ENCODE results near the gene AIF1L. TPM values are rescaled to one million over a fixed set of nuclear protein-coding genes. Genes with fewer than 3 reads are reported as not detected.

Gene AIF1L
- total RNA-seq, 2 donors from 2014 or later = 3.6 to 4.0 TPM

DNA sequence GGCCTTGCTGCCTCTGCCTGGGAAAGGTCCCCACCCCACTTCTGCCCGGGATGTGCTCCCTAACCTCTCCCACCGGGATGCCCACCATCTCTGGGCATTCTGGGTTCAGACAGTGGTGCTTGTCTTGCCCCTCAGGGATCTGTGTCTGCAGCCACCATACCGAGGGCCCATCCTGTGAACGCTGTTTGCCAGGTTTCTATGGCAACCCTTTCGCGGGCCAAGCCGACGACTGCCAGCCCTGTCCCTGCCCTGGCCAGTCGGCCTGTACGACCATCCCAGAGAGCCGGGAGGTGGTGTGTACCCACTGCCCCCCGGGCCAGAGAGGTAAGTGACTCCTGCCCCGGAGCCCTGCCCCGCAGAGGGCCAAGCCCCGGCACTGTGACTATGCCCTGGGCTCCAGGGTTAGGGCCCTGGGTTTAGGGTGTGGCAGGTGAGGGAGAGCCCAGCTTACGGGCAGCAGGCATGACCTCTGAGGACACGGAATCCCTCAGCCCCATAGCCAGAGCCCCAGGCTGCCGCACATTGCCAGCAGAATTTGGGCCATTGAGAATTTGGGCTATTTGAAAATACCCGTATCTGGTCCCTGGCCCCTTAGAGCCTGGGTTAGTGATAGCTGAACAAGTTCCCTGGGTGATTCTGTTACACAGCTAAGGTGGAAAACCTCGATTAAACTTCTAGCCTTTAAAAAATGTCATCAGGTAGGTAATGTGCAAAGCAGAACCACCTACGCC is 35.3 kb upstream of the AIF1L start:
- Histone ChIP-seq H3K4me1 (no peaks in the 10 kb centered on the region), H3K27me3 (no peaks in the 10 kb centered on the region), H3K9me3 (no peaks in the 10 kb centered on the region), H3K27ac (no peak overlapping the region), H3K36me3 (no peaks in the 10 kb centered on the region), H3K4me3 (no peak overlapping the region), H3K9ac (ENCODE audit: low read depth in 2 of 2, low read length in 2 of 2) (no peak overlapping the region)
- no peak for DNase-seq
- intact Hi-C loops (cut with DNase I) = no loop called here
- TF ChIP-seq, protein P1, sequence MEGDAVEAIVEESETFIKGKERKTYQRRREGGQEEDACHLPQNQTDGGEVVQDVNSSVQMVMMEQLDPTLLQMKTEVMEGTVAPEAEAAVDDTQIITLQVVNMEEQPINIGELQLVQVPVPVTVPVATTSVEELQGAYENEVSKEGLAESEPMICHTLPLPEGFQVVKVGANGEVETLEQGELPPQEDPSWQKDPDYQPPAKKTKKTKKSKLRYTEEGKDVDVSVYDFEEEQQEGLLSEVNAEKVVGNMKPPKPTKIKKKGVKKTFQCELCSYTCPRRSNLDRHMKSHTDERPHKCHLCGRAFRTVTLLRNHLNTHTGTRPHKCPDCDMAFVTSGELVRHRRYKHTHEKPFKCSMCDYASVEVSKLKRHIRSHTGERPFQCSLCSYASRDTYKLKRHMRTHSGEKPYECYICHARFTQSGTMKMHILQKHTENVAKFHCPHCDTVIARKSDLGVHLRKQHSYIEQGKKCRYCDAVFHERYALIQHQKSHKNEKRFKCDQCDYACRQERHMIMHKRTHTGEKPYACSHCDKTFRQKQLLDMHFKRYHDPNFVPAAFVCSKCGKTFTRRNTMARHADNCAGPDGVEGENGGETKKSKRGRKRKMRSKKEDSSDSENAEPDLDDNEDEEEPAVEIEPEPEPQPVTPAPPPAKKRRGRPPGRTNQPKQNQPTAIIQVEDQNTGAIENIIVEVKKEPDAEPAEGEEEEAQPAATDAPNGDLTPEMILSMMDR (IDR thresholded peaks at IDR 0.05) = no peak

DNA sequence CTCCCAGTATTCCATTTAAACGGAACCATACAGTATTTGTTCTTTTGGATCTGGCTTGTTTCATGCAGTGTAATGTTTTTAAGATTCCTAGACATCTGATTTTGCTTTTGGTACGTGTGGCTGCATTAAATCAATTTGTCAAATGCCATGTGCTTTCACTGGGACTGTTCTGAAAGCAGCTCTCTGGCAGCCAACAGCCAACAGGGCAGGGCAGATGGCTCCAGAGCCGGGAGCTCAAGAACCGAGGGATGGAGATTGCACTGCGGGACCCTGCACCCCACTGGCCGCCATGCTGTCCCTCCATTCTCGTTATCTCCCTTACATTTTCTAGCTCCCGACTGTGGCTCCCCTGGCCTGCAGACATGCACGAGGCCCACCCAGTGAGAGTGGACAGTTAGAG is 33.4 kb upstream of the AIF1L start:
- no peaks in the 10 kb centered on the region for H3K4me1 ChIP-seq
- H3K9ac ChIP-seq (ENCODE audit: low read depth in 2 of 2, low read length in 2 of 2) = no peak overlapping the region
- no peak overlapping the region for H3K4me3 ChIP-seq
- H3K9me3 ChIP-seq = no peaks in the 10 kb centered on the region
- H3K36me3 ChIP-seq = no peaks in the 10 kb centered on the region
- intact Hi-C loops (cut with DNase I) = no loop called here
- DNase-seq = no peak
- TF ChIP-seq, protein P1 (IDR thresholded peaks at IDR 0.05) = no peak
- H3K27ac ChIP-seq = no peak overlapping the region
- H3K27me3 ChIP-seq = no peaks in the 10 kb centered on the region

DNA sequence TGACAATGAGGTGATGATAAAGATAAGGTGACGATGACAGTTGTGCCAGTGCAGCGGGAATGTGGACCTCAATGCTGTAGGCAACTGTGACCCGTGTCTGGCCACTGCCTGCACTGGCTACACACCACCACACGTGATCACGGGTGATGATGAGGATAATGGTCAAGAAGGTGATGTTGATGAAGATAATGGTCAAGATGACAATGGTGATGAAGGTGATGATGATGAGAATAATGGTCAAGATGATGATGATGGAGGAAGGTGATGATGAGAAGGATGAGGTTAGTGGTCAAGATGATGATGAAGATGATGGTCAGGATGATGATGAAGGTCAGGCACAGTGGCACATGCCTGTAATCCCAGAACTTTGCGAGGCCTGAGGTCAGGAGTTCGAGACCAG is 30.7 kb upstream of the AIF1L start:
- Histone ChIP-seq H3K4me3 (no peak overlapping the region), H3K9me3 (no peaks in the 10 kb centered on the region), H3K27ac (no peak overlapping the region), H3K36me3 (no peaks in the 10 kb centered on the region), H3K9ac (ENCODE audit: low read depth in 2 of 2, low read length in 2 of 2) (no peak overlapping the region), H3K27me3 (no peaks in the 10 kb centered on the region), H3K4me1 (no peaks in the 10 kb centered on the region)
- intact Hi-C loops (cut with DNase I) = no loop called here
- DNase-seq = no peak
- TF ChIP-seq, protein P1 (IDR thresholded peaks at IDR 0.05) = no peak

DNA sequence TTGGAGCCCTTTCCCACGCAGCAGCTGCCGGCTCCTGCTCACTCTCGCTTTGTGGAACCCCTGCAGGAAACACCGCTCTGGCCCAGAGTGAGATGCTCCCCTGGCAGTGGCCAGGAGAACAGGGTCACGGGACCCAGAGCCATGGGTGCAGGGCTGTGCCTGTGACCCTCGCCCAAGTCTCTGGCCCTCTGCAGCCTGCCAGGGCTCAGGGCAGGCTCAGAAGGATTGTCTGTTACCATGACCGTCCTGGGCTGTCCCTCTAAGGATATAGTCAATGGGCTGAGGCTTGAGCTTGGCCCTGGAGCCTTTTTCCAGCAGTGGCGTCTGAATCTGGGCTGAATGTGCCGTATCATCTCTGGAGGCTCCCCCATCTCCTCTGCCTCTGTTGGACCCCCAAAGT is 28.7 kb upstream of the AIF1L start:
- no peak overlapping the region for H3K4me3 ChIP-seq
- TF ChIP-seq, protein P1 (IDR thresholded peaks at IDR 0.05) = no peak

DNA sequence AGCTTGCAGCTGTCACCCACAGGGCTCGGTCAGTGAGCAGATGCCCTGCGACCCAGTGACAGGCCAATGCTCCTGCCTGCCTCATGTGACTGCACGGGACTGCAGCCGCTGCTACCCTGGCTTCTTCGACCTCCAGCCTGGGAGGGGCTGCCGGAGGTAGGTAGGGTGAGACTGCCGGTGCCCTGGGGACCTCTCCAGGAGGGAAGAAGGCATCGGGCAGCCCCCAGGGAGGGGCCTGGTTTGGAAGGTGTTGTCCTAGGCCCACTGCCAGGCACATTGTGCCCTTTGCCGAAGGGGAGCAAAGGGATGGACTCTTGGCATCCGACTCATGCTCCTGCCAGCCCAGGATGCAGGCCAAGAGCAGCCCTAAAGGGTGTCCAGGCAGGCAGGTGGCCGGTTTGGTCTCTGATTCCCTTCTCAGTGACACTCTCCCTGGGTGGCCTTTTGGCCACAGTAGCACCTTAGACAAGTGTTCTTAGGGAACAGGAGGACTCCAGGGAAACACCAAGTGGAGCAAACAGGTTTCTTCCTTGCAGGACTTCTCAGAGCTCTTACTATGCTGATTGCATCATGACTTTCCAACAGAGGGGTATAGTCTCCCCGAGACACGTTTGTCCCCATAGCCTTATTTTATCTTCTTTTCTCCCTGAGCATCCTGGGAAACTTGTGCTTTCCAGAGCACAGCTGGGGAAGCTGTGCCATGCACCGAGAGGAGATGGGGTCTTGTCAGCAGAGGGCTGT is 28.1 kb upstream of the AIF1L start:
- Histone ChIP-seq H3K27me3 (no peaks in the 10 kb centered on the region), H3K4me3 (no peak overlapping the region), H3K9me3 (no peaks in the 10 kb centered on the region), H3K27ac (no peak overlapping the region), H3K9ac (ENCODE audit: low read depth in 2 of 2, low read length in 2 of 2) (no peak overlapping the region), H3K4me1 (no peaks in the 10 kb centered on the region), H3K36me3 (no peaks in the 10 kb centered on the region)
- TF ChIP-seq, protein P1 (IDR thresholded peaks at IDR 0.05) = no peak
- intact Hi-C loops (cut with DNase I) = no loop called here
- DNase-seq = no peak

More for the DNA sequence above, 28.7 kb upstream of the AIF1L start:
- no peaks in the 10 kb centered on the region for H3K27me3 ChIP-seq
- H3K9ac ChIP-seq (ENCODE audit: low read depth in 2 of 2, low read length in 2 of 2) = no peak overlapping the region
- H3K27ac ChIP-seq = no peak overlapping the region
- intact Hi-C loops (cut with DNase I) = no loop called here
- no peaks in the 10 kb centered on the region for H3K4me1 ChIP-seq
- H3K9me3 ChIP-seq = no peaks in the 10 kb centered on the region
- no peaks in the 10 kb centered on the region for H3K36me3 ChIP-seq
- no peak for DNase-seq
